ENCODE results near the gene CRYBB3. TPM values are rescaled to one million over a fixed set of nuclear protein-coding genes. Genes with fewer than 3 reads are reported as not detected.

Gene CRYBB3
- total RNA-seq, 1 donor from 2014 or later, result not detected

Other genes starting within 250 kb of the CRYBB3 start
- 41.9 and 57.7 TPM in 2 replicates for gene KIAA1671, start 247.1 kb upstream of the CRYBB3 start, total RNA-seq
- gene CRYBB2, start 19.8 kb downstream of the CRYBB3 start, total RNA-seq, result not detected in 2 replicates

Data from dermis blood vessel endothelial cell (primary cell).